OCI-LY1 (cell line): ENCODE measurements around the gene IRX4.

Experiments
- H2AFZ ChIP-seq: fragments of 200-600 bp; sonication (generic), shearing (Covaris generic); 2 replicates; pipeline ENCODE4 v1.6.0; 2014; ENCODE audit warnings: antibody characterized with exemption, mild to moderate bottlenecking, low read length
- H3F3A ChIP-seq: fragments of 200-600 bp; sonication (generic), shearing (Covaris generic); 2 replicates; pipeline ENCODE4 v1.6.0; 2014; ENCODE audit warnings: mild to moderate bottlenecking, antibody characterized with exemption, low read length, moderate library complexity; ENCODE audit not compliant: insufficient read depth
- H3K27ac ChIP-seq: fragments of 200-600 bp; sonication (generic); 2 replicates; pipeline ENCODE4 v1.5.1; 2014; ENCODE audit warnings: low read length, mixed run types, mild to moderate bottlenecking, low read depth; ENCODE audit not compliant: poor library complexity, severe bottlenecking
- H3K27me3 ChIP-seq: fragments of 200-600 bp; sonication (generic); 2 replicates; pipeline ENCODE4 v1.6.0; 2014; ENCODE audit warnings: antibody characterized with exemption, mild to moderate bottlenecking, low read length, moderate library complexity; ENCODE audit not compliant: insufficient read depth
- H3K36me3 ChIP-seq: fragments of 200-600 bp; sonication (generic); 2 replicates; pipeline ENCODE4 v1.6.1; 2014; ENCODE audit warnings: mild to moderate bottlenecking, antibody characterized with exemption, low read length, moderate library complexity, mixed read lengths; ENCODE audit not compliant: insufficient read depth
- H3K4me1 ChIP-seq: fragments of 200-600 bp; sonication (generic); 2 replicates; pipeline ENCODE4 v1.5.1; 2014; ENCODE audit warnings: mild to moderate bottlenecking, low read length, moderate library complexity; ENCODE audit not compliant: insufficient read depth, severe bottlenecking
- H3K4me2 ChIP-seq: fragments of 200-600 bp; sonication (generic), shearing (Covaris generic); 2 replicates; pipeline ENCODE4 v1.6.1; 2014; ENCODE audit warnings: low read length
- H3K4me3 ChIP-seq: fragments of 200-600 bp; sonication (generic); 2 replicates; pipeline ENCODE4 v1.5.1; 2014; ENCODE audit warnings: low read length, low read depth, mild to moderate bottlenecking, mixed read lengths; ENCODE audit not compliant: poor library complexity, severe bottlenecking
- H3K79me2 ChIP-seq: fragments of 200-600 bp; shearing (Covaris generic); 2 replicates; pipeline ENCODE4 v1.6.1; 2016; ENCODE audit warnings: mixed run types, low read length, mixed read lengths; ENCODE audit not compliant: insufficient read depth
- H3K9ac ChIP-seq: fragments of 200-600 bp; sonication (generic), shearing (Covaris generic); 2 replicates; pipeline ENCODE4 v1.6.1; 2014; ENCODE audit warnings: mild to moderate bottlenecking, low read length, mixed read lengths
- H3K9me2 ChIP-seq: fragments of 200-600 bp; sonication (generic), shearing (Covaris generic); 2 replicates; pipeline ENCODE4 v1.6.1; 2014; ENCODE audit warnings: low read depth, mild to moderate bottlenecking, low read length, mixed read lengths
- H3K9me3 ChIP-seq: fragments of 200-600 bp; shearing (Covaris generic); 2 replicates; pipeline ENCODE4 v1.6.1; 2014; ENCODE audit warnings: low read length, mixed read lengths
- H4K20me1 ChIP-seq: fragments of 200-600 bp; sonication (generic), shearing (Covaris generic); 2 replicates; pipeline ENCODE4 v1.6.0; 2016; ENCODE audit warnings: mild to moderate bottlenecking, low read length; ENCODE audit not compliant: insufficient read depth
- CTCF ChIP-seq: fragments of 200-600 bp; sonication (generic), shearing (Covaris generic); IDR thresholded peaks from 2 replicates; pipeline ENCODE4 v1.5.1; 2017; ENCODE audit warnings: mild to moderate bottlenecking, antibody characterized with exemption, low read length, moderate library complexity, mixed read lengths
- EZH2 ChIP-seq: fragments of 200-600 bp; sonication (generic), shearing (Covaris generic); IDR thresholded peaks from 2 replicates; pipeline ENCODE4 v1.8.0; 2017; ENCODE audit warnings: borderline replicate concordance, mixed run types, mild to moderate bottlenecking, antibody characterized with exemption, low read length, moderate library complexity, mixed read lengths

The IRX4 gene

GRCh38 chr5:1895739-1896420 lies 13.2 kb upstream of the IRX4 start:
- no peak overlapping the region for H3K4me3 ChIP-seq
- H3K9me2 ChIP-seq, result no peaks in the 10 kb centered on the region
- H3K9ac ChIP-seq, result no peak overlapping the region
- no peak overlapping the region for H3K27ac ChIP-seq
- H3K4me1 ChIP-seq, result no peaks in the 10 kb centered on the region
- H3K4me2 ChIP-seq, result no peak overlapping the region
- no peaks in the 10 kb centered on the region for H3K79me2 ChIP-seq
- no peaks in the 10 kb centered on the region for H4K20me1 ChIP-seq
- 0 out of 2 replicates have a peak, but pooled peaks cover 3% of the 10 kb centered on the region for H3K27me3 ChIP-seq
- H3K36me3 ChIP-seq, result no peaks in the 10 kb centered on the region
- H2AFZ ChIP-seq, result no peak overlapping the region
- H3K9me3 ChIP-seq, result no peaks in the 10 kb centered on the region
- no peaks in the 10 kb centered on the region for H3F3A ChIP-seq
- TF ChIP-seq CTCF (no peak), EZH2 (no peak)

GRCh38 chr5:1894243-1894642 lies 11.5 kb upstream of the IRX4 start:
- Histone ChIP-seq H3K4me3 (no peak overlapping the region), H4K20me1 (no peaks in the 10 kb centered on the region), H3K4me1 (no peaks in the 10 kb centered on the region), H3K9me2 (no peaks in the 10 kb centered on the region), H3K27ac (no peak overlapping the region), H2AFZ (no peak overlapping the region), H3K27me3 (0 out of 2 replicates have a peak, but pooled peaks cover 3% of the 10 kb centered on the region), H3K4me2 (no peak overlapping the region), H3K9ac (no peak overlapping the region), H3K36me3 (no peaks in the 10 kb centered on the region), H3K9me3 (no peaks in the 10 kb centered on the region), H3F3A (no peaks in the 10 kb centered on the region), H3K79me2 (no peaks in the 10 kb centered on the region)
- TF ChIP-seq EZH2 (no peak), CTCF (no peak)

- no peak overlapping the region for H3K27ac ChIP-seq
- TF ChIP-seq CTCF (no peak), EZH2 (no peak)
- 0 out of 2 replicates have a peak, but pooled peaks cover 3% of the 10 kb centered on the region for H3K27me3 ChIP-seq
- no peak overlapping the region for H3K4me3 ChIP-seq
- H3K4me1 ChIP-seq, result no peaks in the 10 kb centered on the region
- no peaks in the 10 kb centered on the region for H3K79me2 ChIP-seq
- no peak overlapping the region for H3K9ac ChIP-seq
- no peak overlapping the region for H3K4me2 ChIP-seq
- no peaks in the 10 kb centered on the region for H3F3A ChIP-seq
- no peaks in the 10 kb centered on the region for H3K9me3 ChIP-seq
- H4K20me1 ChIP-seq, result no peaks in the 10 kb centered on the region
- H3K9me2 ChIP-seq, result no peaks in the 10 kb centered on the region
- no peak overlapping the region for H2AFZ ChIP-seq
- no peaks in the 10 kb centered on the region for H3K36me3 ChIP-seq
Observed at GRCh38 chr5:1893754-1894153, 11.0 kb upstream of the IRX4 start.
